Hematopoietic multipotent progenitor cell (in vitro differentiated cells): ENCODE data around the gene LTC4S. TPM values are rescaled to one million over a fixed set of nuclear protein-coding genes. Genes with fewer than 3 reads are reported as not detected.

Experiments used
- DNase-seq, 3 donors: peaks; one replicate each; pipeline ENCODE4 v3.0.0-alpha.2; 2011 to 2015; ENCODE audit warnings: low read depth in 2 of 3, low spot score in 2 of 3
- small RNA-seq: library from RNA; depleted of rRNA; stranded (forward); fragments of <200 nt; gene quantifications from one replicate; pipeline ENCODE3, GENCODE V24; 2012
- total RNA-seq: library from RNA; depleted of rRNA; stranded (reverse); fragments of >200 nt; gene quantifications from one replicate; pipeline ENCODE4 v1.2.3, GENCODE V29; 2012

The LTC4S gene
- total RNA-seq, 1 donor, result 8.6 TPM

GRCh38 chr5:179840321-179840720 is 46.5 kb downstream of the LTC4S start:
- no peak for DNase-seq

- DNase-seq, result no peak
Measured at GRCh38 chr5:179840766-179841165, 47.0 kb downstream of the LTC4S start.

GRCh38 chr5:179841621-179842020 is 47.8 kb downstream of the LTC4S start:
- no peak for DNase-seq

Small RNA genes within 50 kb of the gene (small RNA-seq; reads per million reads assigned to genes)
- gene MIR1229, result not detected

Other genes with a start within 250 kb of the LTC4S start
- gene RUFY1, start 243.4 kb upstream of the LTC4S start, total RNA-seq, result 38.2 TPM
- gene HNRNPH1, start 170.3 kb upstream of the LTC4S start, total RNA-seq, result 420 TPM
- 1.3 TPM for gene CBY3, start 113.0 kb upstream of the LTC4S start, total RNA-seq
- gene CANX, start 95.0 kb upstream of the LTC4S start, total RNA-seq, result 149 TPM
- gene MAML1, start 61.2 kb upstream of the LTC4S start, total RNA-seq, result 28.0 TPM
- gene MGAT4B, start 12.9 kb downstream of the LTC4S start, total RNA-seq, result 174 TPM
- 225 TPM for gene SQSTM1, start 26.9 kb downstream of the LTC4S start, total RNA-seq
- gene MRNIP, start 64.8 kb downstream of the LTC4S start, total RNA-seq, result 17.0 TPM
- 72.2 TPM for gene TBC1D9B, start 113.9 kb downstream of the LTC4S start, total RNA-seq